Fibroblast of skin of left quadriceps (primary cell): ENCODE measurements around the gene DUSP2.

Experiments used
- DNase-seq, 2 experiments: peaks; one replicate each; pipeline ENCODE4 v3.0.0-alpha.2; 2013; ENCODE audit warnings: low read depth in 2 of 2

DUSP2 gene, protein sequence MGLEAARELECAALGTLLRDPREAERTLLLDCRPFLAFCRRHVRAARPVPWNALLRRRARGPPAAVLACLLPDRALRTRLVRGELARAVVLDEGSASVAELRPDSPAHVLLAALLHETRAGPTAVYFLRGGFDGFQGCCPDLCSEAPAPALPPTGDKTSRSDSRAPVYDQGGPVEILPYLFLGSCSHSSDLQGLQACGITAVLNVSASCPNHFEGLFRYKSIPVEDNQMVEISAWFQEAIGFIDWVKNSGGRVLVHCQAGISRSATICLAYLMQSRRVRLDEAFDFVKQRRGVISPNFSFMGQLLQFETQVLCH

DNA sequence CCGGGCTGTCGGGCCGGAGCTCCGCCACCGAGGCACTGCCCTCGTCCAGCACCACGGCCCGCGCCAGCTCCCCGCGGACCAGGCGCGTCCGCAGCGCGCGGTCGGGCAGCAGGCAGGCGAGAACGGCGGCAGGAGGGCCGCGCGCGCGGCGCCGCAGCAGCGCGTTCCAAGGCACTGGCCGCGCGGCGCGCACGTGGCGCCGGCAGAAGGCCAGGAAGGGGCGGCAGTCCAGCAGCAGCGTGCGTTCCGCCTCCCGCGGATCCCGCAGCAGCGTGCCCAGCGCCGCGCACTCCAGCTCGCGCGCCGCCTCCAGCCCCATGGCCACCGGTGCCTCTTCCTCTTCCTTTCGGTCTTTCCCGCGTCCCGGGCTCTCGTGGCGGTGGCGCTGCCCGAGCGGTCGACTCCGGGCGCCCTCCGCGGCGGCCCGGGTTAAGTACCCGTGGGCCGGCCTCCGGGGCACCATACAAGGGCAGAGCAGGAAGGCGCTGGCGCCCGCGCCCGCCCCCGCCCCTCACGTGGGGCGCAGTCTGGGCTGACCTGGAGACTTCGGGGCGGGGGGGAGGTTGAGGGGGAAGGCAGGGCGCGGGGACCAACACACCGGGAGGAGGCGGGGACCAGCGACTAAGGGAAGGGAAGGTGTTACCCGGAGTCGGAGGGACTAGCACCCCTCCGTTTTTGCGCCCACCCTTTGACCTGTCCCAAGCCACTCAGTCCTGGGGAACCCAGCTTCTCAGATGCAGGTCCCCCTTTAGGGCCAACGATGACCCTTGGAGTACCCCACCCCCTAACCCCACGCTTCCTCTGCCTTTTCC is at the start of gene DUSP2:
Gene DUSP2 (minus strand): TSS at position 405 of the 812 bp plus-strand sequence. CDS start 86 bp downstream, at position 319.
- DNase-seq, result peak in 1 of 2 experiments; percentile 19

DNA sequence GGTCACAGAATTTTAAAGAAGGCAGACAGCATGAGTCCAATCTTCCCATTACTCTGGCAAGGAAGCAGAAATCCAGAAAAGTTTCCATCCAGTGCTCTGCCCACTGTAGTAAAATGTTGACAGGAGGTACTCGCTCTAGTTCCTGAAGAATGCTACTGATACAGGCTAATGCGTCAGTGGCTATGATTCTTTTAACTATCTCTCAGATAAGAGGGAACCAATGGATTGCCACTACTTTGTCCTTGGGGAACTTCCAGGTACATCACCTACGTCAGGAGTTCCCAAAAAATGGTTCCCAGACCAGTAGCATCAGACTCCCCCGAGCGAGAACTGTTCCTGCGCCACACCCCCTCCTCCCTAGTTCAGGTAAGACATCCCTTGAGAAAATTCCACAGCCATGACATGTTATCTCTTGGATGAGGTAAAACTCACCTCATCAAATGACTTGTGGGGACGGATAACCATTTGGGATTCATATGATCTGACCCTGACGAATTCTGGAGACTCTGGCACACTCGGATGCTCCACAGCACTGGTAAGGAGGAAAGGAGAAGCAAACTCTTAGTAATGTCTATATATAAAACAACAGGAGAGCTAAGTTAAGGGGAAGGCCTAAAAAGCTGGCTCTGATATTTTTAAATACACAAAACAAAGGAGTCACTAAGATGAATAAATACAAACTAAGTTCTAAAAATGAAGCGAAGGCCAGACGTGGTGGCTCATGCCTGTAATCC is 46.9 kb upstream of the DUSP2 start:
- DNase-seq, result no peak

DNA sequence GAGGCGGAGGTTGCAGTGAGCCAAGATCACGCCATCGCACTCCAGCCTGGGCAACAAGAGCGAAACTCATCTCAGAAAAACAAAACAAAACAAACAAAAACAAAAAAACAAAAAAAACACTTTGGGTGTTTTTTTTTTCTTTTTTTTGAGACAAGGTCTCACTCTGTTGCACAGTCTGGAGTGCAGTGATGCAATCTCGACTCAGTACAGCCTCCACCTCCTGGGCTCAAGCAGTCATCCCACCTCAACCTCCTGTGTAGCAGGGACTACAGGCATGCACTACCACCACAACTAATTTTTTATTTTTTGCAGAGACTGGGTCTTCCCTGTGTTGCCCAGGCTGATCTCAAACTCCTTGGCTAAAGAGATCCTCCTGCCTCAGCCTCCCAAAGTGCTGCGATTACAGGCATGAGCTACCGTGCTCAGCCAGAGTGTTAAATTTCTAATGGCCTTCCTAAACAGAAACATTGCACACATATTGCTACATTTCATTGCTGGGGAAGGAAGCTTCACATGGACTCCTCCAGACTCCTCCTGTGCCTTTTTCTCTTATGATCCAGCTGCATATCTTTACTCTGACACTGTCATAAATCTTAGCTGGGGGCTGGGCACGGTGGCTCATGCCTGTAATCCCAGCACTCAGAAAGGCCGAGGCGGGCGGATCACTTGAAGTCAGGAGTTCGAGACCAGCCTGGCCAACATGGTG is 43.7 kb upstream of the DUSP2 start:
- DNase-seq, result no peak

DNA sequence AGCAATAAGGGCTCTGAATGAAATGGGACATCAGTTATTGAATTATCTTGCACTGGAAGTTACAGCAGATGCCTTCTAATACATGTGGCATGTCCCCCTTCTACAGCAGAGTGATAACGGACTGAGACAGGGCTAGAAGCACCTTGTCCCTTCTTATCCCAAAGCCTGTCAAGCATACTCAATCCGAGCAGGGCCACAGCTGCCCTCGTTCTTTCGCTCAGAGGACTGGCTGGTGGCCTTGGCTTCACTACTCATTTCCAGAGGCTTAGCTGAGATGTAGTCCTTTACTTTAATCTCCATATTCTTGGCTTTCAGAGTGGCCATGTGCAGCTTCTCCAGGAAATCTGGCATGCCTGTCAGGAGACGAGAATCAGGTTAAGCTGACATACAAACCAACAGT is 41.3 kb upstream of the DUSP2 start:
- DNase-seq, result no peak

DNA sequence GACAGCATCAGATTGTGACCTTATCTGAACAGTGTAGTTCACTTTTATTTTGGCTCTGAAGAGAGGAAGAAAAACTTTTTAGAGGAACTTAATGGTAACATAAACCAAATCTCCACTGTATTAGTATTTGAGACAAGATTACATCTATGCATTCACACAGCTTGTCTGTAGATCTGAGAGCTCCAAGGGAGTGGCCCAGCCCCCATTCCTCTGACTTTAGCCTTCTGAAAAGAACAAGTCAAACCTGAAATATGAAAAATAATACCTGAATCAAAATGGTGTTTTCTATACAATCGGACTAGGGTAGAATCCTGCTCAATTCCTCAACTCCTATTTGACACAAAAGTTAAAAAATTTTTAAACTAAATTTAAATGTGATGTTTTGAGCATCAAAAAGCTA is 40.3 kb upstream of the DUSP2 start:
- no peak for DNase-seq

DNA sequence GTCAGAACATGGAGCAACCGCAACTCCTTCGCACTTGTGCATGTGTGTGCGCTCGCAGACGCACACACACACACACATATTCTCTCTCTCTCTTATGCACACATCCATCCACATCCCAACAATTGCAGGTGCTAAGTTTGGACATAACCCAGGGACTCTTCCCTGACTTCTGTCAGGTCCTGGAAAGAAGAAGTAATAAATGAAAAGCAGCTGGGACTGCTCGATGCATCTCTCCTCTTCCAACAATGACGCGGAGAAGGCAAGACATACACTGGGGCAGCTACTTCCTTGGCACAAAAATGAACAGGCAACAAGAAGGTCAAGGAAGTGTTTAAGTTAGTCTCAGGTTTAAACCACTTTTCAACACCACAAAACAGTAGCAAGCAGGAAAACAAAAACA is 39.7 kb upstream of the DUSP2 start:
- no peak for DNase-seq

DNA sequence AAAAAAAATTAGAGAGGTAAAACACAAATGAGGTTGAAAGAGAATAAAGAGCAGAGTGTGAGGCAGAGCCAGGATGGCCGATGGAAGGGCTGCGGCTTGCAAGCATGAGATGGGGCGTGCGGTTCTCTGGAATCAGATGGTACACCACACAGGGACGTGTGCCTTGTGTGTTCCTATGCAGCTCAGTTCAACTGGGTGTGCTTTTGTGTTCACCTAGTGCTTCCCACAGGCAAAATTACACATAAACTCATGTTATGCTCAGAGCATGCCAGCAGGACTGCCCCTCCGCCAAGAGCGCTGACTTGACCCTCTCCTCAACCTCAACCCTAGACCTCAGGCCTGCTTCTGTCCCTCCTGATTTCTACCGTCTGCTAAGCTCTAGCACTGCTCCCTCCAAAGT is 38.9 kb upstream of the DUSP2 start:
- no peak for DNase-seq

DNA sequence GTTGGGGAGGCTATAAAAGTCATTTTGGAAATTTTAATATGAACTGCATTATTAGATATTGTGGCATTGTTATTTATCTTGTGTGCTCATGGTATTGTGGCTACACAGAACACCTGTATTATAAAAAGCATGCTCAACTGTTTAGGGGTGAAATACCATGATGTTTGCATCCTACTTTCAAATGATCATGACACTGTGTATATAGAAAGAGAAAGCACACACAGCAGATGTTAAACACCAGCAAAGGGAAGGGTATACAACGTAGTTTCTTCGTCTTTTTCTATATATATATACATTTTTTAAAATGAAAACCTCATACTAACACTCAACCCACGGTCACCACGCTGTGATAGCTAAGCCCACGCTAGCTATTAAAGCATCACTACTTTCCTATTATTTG is 36.3 kb upstream of the DUSP2 start:
- no peak for DNase-seq

DNA sequence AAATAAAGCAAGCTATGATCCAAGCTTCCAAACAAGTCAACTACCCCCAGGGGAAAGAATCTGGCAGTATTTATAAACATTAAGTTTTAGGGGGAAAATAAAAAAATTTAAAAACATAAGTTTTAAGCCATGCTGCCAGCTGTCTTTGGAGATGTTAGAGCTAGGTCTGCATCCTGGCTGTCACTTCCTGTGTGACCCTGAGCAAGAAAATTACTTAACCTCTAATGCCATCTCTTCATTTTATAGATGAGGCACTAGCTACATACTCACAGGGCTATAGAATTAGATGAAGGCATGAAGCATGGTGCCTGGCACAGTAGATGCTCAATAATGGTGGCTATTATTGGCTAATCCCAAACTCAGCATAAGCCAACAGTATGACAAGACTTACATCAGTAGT is 35.3 kb upstream of the DUSP2 start:
- DNase-seq, result no peak

DNA sequence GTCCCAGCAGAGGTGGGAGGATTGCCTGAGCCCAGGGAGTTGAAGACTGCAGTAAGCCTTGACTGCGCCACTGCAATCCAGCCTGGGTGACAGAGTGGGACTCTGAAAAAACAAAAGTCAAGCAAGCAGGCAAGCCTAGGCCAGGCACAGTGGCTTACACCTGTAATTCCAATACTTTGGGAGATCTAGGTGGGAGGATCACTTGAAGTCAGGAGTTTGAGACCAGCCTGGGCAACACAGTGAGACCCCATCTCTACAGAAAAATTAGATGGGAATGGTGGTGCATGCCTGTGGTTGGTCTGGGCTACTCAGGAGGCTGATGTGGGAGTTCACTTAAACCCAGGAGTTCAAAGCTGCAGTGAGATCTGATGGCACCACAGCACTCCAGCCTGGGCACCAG is 34.8 kb upstream of the DUSP2 start:
- DNase-seq, result no peak

DNA sequence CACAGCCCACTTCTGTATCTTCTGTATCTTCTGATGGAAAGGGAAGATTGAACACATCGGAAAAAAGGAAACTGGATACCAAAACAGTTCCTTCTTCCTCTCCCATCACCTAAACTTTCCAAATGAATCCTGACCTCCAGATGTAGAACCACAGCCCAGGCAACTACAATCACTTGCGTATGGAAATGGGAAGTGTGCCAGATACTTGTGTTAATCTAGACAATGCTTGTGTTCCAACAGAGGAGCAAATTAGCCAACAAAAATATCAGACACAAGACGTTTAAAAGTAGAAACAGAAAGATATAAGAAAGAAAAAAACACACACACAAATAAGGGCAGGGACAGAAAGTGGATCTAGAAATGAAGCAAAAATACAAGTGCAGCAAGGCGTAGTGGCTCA is 31.4 kb upstream of the DUSP2 start:
- DNase-seq, result no peak

DNA sequence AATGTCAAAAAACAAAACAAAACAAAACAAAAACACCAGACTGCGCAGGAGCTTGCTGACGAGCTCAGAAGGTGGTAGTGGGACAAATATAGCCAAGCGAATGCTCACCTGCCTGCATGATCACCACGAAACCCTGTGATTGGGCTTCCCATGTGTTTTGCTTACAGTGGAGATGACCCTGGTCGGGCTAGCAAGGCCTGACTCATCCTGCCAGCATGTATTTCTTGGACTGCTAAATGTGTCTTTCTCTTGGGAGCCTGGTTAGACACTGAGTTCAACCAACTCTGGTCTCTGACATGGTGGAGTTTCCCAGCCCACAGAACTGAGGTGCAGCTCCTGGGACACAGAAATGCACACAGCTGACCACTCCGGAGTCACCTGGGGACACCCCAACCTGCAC is 30.7 kb upstream of the DUSP2 start:
- DNase-seq, result no peak

DNA sequence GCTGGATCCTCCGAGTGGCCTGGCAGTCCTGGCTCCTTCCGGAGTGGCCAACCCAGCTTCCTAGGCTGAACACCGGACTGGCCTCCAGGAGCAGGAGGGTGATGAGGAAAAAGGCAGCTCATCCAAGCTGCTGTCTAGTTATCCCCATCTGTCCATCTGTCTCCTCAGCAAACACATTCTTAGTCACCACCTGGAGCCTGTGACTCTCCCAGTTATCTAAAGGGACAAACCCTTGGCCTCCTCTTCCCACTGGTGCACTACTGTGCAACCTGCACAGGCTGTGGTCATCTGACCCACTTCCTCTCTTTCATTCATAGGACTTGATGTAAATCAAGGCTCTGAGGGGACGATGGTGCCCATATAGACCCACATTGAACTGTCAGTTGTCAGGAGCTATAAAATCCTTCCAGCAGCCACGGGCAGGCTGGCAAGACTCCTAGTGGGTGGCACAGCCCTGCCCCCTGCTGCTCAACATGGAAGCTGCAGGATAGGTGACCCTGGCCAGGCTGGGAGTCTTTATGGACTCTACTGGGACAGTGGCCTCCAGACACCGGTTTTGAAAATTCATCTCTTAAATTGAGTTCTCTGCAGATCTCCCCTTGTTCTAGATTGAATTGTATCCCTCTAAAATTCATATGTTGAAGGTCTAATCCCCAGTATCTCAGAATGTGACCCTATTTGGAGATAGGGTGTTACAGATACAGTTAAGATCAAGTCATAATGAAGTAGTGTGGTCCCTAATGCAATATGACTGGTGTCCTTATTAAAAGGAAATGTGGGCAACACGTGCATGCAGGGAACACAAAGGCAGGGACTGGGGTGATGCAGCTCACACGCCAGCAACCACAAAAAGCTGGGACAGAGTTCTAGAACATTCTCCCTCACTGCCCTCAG is 29.3 kb upstream of the DUSP2 start:
- no peak for DNase-seq

DNA sequence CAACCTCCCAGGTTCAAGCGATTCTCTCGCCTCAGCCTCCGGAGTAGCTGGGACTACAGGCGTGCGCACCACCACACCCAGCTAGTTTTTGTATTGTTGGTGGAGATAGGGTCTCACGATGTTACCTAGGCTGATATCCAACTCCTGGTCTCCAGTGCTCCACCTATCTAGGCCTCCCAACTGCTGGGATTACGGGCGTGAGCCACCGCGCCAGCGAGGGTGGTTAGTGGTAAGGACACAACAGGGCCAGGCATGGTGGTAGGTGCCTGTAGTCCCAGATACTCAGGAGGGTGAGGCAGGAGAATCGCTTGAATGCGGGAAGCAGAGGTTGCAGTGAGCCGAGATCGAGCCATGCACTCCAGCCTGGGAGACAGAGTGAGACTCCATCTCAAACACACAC is 26.6 kb upstream of the DUSP2 start:
- no peak for DNase-seq

DNA sequence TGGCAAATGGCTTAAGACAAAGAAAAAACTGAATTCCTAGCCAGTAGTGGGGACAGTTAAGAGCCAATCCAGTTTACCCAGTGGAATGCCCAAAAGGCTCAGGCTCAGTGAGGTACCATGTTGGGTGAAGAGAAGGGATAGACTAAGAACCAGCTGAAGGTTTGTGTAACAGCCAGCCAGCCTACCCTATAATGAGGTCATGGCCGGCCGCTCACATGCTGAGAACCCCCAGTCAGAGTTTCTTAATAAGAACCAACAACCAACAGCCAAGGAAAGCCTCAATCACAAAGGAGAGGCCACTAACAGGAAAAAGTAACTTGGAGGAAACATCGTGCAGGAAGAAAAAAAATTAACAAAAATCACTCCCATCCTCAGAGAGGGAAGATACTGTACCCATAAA is 25.4 kb upstream of the DUSP2 start:
- no peak for DNase-seq

DNA sequence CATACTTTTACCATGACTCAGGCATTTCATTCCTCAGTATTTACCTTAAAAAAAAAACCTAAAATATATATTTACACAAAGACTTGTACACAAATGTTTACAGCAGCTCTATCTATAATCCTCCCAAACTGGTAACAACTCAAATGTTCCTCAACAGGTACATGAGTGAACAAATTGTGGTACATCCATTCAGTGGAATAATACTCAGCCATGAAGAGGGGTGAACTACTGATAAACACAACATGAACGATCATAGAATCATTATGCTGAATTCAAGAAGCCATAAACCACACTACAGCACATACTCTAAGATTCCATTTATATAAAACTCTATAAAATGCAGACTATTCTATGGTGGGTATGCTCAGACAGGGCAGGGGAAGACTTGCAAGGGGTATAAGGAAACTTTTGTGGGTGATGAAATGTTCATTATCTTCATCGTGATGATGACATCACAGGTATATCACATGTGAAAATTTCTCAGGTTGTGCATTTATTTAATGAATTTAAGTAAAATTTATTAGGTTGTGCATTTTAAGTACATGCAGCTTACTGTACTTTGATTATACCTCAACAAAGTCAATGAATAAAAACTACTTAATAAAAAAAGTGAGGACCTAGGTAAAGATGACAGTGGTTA is 24.7 kb upstream of the DUSP2 start:
- DNase-seq, result no peak

DNA sequence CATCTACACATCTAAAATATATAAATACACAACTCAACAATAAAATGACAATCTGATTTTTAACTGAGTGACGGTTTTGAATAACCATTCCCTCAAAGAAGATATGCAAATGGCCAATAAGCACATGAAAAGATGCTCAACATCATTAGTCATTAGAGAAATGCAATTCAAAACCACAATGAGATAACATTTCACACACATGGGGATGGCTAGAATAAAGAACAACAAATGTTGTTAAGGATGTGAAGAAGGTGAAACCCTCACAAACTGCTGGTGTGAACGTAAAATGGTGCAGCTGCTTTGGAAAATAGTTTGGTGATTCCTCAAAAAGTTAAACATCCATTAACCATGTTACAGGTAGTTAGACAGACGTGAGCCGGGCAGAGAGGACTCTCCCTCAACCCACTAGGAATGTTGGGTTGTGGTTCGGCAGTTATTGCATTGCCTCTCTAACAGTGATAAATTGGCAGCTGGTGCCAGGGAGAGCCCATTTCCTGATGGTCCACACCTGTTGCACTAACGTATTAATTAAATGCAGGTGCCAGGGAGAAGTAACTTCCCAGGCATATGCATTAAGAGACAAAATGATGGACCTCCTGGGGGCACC is 22.3 kb upstream of the DUSP2 start:
- no peak for DNase-seq

DNA sequence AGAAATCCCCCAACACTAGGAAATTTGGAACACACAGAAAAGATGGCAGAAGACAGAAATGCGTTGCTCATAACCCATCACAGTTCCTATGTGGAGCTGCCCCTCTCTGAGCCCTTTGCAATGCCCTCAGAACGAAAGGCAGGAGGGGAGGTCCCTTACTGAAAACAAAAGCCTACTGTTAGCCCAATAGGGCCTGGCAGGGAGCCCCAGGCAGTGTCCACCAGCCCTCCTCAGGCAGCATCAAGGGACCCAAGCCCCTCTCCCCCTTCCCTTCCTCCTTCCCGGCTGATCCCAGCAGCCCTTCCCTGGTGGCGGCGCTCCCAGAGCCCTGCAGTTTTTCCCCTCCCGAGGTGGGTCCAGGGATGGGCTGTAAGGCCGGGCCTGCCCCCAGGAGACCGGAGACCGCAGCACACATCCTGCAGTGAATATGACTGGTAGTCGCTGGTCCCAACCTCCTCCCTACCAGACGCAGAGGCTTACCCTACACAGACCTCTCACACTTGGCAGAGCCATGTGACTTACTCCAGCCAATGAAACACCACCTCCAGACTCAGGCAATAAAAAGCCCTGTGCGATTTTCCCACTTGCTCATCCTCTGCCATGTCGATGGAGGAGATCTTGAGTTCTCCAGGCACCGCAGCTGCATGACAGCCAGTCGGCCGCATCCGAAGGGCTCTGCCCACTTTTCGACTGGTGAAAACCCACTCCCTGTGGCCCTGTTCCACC is 19.4 kb upstream of the DUSP2 start:
- no peak for DNase-seq

DNA sequence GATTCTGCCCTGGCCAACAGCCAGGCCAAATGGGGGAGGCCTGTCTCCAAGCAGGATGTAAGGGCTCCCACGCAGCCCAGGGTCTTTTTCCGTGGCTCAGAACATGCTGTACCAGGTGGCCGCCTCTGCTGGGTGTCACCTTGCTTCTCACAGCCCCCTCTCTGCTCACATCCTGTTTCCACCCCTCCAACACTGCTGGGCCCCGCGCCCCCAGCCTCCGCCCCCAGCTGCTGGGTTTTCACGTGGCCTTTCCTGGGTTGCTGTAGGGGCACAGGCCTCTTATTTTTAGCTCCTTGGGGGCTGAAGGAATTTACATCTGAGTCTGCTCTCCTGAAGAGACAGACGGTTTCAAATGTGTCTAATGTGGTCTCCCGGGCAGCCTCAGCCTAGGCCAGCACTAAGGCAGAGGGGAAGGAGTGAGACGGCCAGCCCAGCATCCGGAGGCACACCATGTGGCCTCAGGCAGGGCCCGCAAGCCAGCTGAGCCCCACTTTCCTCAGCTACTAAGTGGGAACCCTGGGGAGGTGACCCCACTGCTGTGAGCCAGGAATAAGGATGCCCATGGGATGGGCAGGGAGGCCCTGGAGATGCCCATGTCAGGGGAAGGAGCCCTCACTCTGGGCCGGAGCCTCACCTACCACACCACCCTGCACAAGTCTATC is 18.7 kb upstream of the DUSP2 start:
- no peak for DNase-seq
